ENCODE data around the gene PRUNE1.

Gene PRUNE1

GRCh38 chr1:151007853-151008243, 401 bp upstream of the PRUNE1 start:
- TF ChIP-seq CTCF (conservative IDR thresholded peaks at IDR 0.05; ENCODE audit: low read length), result no peak
- H3K4me3 ChIP-seq (ENCODE audit: low read length), result peak overlapping the region; percentile 54
- DNase-seq (ENCODE audit: low read depth), result no peak

GRCh38 chr1:151009206-151009587, 948 bp downstream of the PRUNE1 start:
- peak overlapping the region; percentile 100 for H3K4me3 ChIP-seq (ENCODE audit: low read length)
- TF ChIP-seq CTCF (conservative IDR thresholded peaks at IDR 0.05; ENCODE audit: low read length), result no peak
- DNase-seq (ENCODE audit: low read depth), result peak; percentile 67

- peak overlapping the region; percentile 100 for H3K4me3 ChIP-seq (ENCODE audit: low read length)
Measured at GRCh38 chr1:151009674-151010345, 1.6 kb downstream of the PRUNE1 start.

GRCh38 chr1:151010346-151010726, 2.1 kb downstream of the PRUNE1 start:
- no peak for DNase-seq (ENCODE audit: low read depth)
- no peak for TF ChIP-seq CTCF (conservative IDR thresholded peaks at IDR 0.05; ENCODE audit: low read length)
- H3K4me3 ChIP-seq (ENCODE audit: low read length), result no peak overlapping the region

More at GRCh38 chr1:151009674-151010345, 1.6 kb downstream of the PRUNE1 start:
- DNase-seq (ENCODE audit: low read depth), result no peak
- TF ChIP-seq CTCF (conservative IDR thresholded peaks at IDR 0.05; ENCODE audit: low read length), result no peak

GRCh38 chr1:151011154-151011850, 3.1 kb downstream of the PRUNE1 start:
- no peak for DNase-seq (ENCODE audit: low read depth)
- no peak for TF ChIP-seq CTCF (conservative IDR thresholded peaks at IDR 0.05; ENCODE audit: low read length)
- no peak overlapping the region for H3K4me3 ChIP-seq (ENCODE audit: low read length)

GRCh38 chr1:151012684-151013471, 4.6 kb downstream of the PRUNE1 start:
- no peak overlapping the region for H3K4me3 ChIP-seq (ENCODE audit: low read length)
- DNase-seq (ENCODE audit: low read depth), result no peak
- TF ChIP-seq CTCF (conservative IDR thresholded peaks at IDR 0.05; ENCODE audit: low read length), result no peak

Measured in AG10803 (cell line).